NCI-H524 (cell line): ENCODE data around the gene MUSTN1.

ENCODE experiments used
- DNase-seq, 2 experiments: peaks; one replicate each; lab custom pipeline; 2025; lab: John Stamatoyannopoulos, UW

The MUSTN1 gene

GRCh38 chr3:52805270-52806039, 29.4 kb downstream of the MUSTN1 start:
- peak; percentile 15 to 62 for DNase-seq

GRCh38 chr3:52801839-52802238, 33.0 kb downstream of the MUSTN1 start:
- DNase-seq, result no peak

- DNase-seq, result no peak
Observed at GRCh38 chr3:52800079-52800478, 34.7 kb downstream of the MUSTN1 start.

- DNase-seq, result no peak
Observed at GRCh38 chr3:52798978-52799476, 35.8 kb downstream of the MUSTN1 start.

- DNase-seq, result no peak
Observed at GRCh38 chr3:52798376-52798977, 36.3 kb downstream of the MUSTN1 start.

GRCh38 chr3:52796411-52796810, 38.4 kb downstream of the MUSTN1 start:
- no peak for DNase-seq

- no peak for DNase-seq
Observed at GRCh38 chr3:52795298-52795900, 39.4 kb downstream of the MUSTN1 start.

- no peak for DNase-seq
Observed at GRCh38 chr3:52794612-52795099, 40.2 kb downstream of the MUSTN1 start, which contains the start of gene ITIH3. Gene ITIH3 (plus strand): TSS chr3:52794796. CDS start chr3:52794804, 8 bp downstream.

- no peak for DNase-seq
Observed at GRCh38 chr3:52793702-52794611, 40.9 kb downstream of the MUSTN1 start.

- DNase-seq, result peak; percentile 14 to 23
Observed at GRCh38 chr3:52792961-52793695, 41.7 kb downstream of the MUSTN1 start.

- no peak for DNase-seq
Observed at GRCh38 chr3:52792413-52792812, 42.4 kb downstream of the MUSTN1 start.

- no peak for DNase-seq
Observed at GRCh38 chr3:52791928-52792327, 42.9 kb downstream of the MUSTN1 start.

GRCh38 chr3:52791366-52791765, 43.5 kb downstream of the MUSTN1 start:
- DNase-seq, result no peak

GRCh38 chr3:52790741-52791140, 44.1 kb downstream of the MUSTN1 start:
- DNase-seq, result no peak

GRCh38 chr3:52790337-52790736, 44.5 kb downstream of the MUSTN1 start:
- DNase-seq, result no peak

GRCh38 chr3:52789746-52790040, 45.1 kb downstream of the MUSTN1 start:
- no peak for DNase-seq

- DNase-seq, result no peak
Observed at GRCh38 chr3:52788890-52789745, 45.7 kb downstream of the MUSTN1 start.

GRCh38 chr3:52787672-52788625, 46.9 kb downstream of the MUSTN1 start:
- no peak for DNase-seq

- DNase-seq, result no peak
Observed at GRCh38 chr3:52787246-52787645, 47.6 kb downstream of the MUSTN1 start.
